Measurements from ENCODE around the gene VSIG1. TPM values are rescaled to one million over a fixed set of nuclear protein-coding genes. Genes with fewer than 3 reads are reported as not detected.

The VSIG1 gene
- total and polyA plus RNA-seq, 8 donors, result 0.19 to 12.8 (median 0.49) TPM

GRCh38 chrX:108114541-108114940 is 69.7 kb downstream of the VSIG1 start:
- intact Hi-C loops (cut with DNase I), result no loop called here
- ATAC-seq, result no peak

DNA sequence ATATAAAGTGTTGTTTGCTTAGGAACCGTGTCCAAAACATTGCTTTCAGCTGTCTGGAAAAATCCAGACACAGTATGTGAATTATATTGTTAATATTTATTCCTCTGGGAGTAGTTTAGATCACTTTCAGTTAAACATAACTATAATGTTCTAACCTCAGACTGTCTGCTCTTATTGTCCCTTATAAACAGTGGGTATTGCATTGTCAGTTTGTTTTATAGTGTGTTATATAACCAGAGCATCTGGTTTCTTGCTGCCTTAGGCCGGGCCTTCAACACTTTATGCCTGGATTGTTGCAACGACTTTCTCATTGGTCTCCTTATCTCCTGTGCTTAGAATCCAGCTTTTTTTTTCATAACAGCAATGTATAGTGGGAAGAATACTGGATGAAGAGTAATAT is 73.1 kb downstream of the VSIG1 start:
- intact Hi-C loops (cut with DNase I), result no loop called here
- ATAC-seq (no peak), DNase-seq (peak in 2 of 4 donors; percentile 46 to 54)
- TF ChIP-seq CTCF (IDR thresholded peaks at IDR 0.05), result no peak
- Histone ChIP-seq H3K36me3 (no peaks in the 10 kb centered on the region), H3K4me3 (no peak overlapping the region), H3K4me1 (no peaks in the 10 kb centered on the region), H3K27me3 (peaks cover 0 to 6% of the 10 kb centered on the region in 2 donors), H3K27ac (no peak overlapping the region), H3K9me3 (no peaks in the 10 kb centered on the region)

More at GRCh38 chrX:108114541-108114940, 69.7 kb downstream of the VSIG1 start:
- peaks cover 0 to 4% of the 10 kb centered on the region in 2 donors for H3K27me3 ChIP-seq
- no peaks in the 10 kb centered on the region for H3K4me1 ChIP-seq
- H3K9me3 ChIP-seq, result no peaks in the 10 kb centered on the region
- no peak for TF ChIP-seq CTCF (IDR thresholded peaks at IDR 0.05)
- no peak overlapping the region for H3K4me3 ChIP-seq
- no peak for DNase-seq
- no peak overlapping the region for H3K27ac ChIP-seq
- no peaks in the 10 kb centered on the region for H3K36me3 ChIP-seq

DNA sequence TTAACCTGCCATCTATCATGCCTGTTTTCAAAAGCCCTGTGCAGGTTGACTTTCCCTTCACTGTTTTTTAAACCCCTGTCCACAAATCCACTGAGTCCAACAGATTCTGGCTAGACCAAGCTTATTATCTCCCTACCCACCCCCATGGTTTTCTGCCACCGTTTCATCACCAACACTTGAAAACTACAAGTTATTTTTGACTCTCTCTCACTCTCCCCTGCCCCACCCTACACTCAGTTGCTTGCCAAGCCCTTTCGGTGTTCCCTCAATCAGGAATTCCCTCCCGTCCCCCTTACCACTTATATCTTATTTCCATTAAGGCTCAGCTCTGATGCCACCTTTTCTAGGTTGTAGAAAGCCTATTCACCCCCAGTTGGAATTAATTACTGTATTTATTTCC is 76.4 kb downstream of the VSIG1 start:
- H3K27me3 ChIP-seq, result peaks cover 0 to 2% of the 10 kb centered on the region in 2 donors
- no peak for TF ChIP-seq CTCF (IDR thresholded peaks at IDR 0.05)
- DNase-seq (no peak), ATAC-seq (peak; percentile 58)
- H3K9me3 ChIP-seq, result no peaks in the 10 kb centered on the region
- intact Hi-C loops (cut with DNase I), result no loop called here
- no peak overlapping the region for H3K27ac ChIP-seq
- H3K4me1 ChIP-seq, result no peaks in the 10 kb centered on the region
- H3K4me3 ChIP-seq, result no peak overlapping the region
- no peaks in the 10 kb centered on the region for H3K36me3 ChIP-seq

GRCh38 chrX:108122748-108123147 is 77.9 kb downstream of the VSIG1 start:
- ATAC-seq, result no peak
- H3K4me3 ChIP-seq, result no peak overlapping the region
- H3K9me3 ChIP-seq, result no peaks in the 10 kb centered on the region
- peaks cover 0 to 2% of the 10 kb centered on the region in 2 donors for H3K27me3 ChIP-seq
- peaks cover 0 to 5% of the 10 kb centered on the region in 2 donors for H3K36me3 ChIP-seq
- TF ChIP-seq CTCF (IDR thresholded peaks at IDR 0.05), result no peak
- intact Hi-C loops (cut with DNase I), result no loop called here
- no peak overlapping the region for H3K27ac ChIP-seq
- H3K4me1 ChIP-seq, result no peaks in the 10 kb centered on the region
- DNase-seq, result peak in 1 of 4 donors; percentile 6

DNA sequence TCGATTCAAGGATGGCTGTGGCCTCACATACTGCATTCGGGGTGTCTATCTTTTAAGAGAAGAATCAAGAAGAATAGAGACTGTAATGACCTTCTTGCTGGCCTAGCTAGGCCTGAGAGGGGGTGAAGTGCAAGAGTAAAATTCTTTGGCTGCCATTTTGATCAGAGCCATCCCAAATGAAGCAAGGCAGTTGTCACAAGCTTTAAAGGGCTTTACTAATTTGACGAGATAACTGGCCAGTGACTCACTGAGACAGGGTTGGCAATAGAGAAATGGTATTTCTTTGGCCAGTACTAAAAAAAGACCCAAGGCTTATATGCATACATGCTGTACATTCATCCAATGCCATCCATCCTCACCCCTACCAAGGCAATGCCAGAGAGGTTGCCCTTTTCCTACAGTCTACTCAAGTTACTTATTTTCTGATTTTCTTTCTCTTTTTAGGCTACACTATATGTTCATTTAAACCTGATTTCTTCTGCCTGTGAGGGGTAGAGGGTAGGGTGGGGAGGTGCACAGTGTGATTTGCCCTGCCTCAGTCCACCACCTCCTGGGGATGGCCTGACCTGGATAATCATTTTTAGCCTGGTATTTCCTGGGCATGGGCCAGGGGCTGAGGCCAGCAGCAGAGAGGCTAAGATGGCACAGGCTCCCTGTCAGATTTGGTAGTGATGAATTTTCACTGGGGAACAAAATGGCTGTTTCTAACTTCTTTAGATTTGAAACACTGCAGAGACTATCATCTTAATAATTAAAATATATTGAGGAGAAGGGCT is 78.9 kb downstream of the VSIG1 start:
- intact Hi-C loops (cut with DNase I), result no loop called here
- H3K27me3 ChIP-seq, result peaks cover 0 to 2% of the 10 kb centered on the region in 2 donors
- no peak overlapping the region for H3K4me3 ChIP-seq
- H3K36me3 ChIP-seq, result peaks cover 0 to 5% of the 10 kb centered on the region in 2 donors
- H3K4me1 ChIP-seq, result no peaks in the 10 kb centered on the region
- DNase-seq (no peak), ATAC-seq (no peak)
- no peak for TF ChIP-seq CTCF (IDR thresholded peaks at IDR 0.05)
- no peak overlapping the region for H3K27ac ChIP-seq
- no peaks in the 10 kb centered on the region for H3K9me3 ChIP-seq
